ENCODE data around the gene MAP3K9. TPM values are rescaled to one million over a fixed set of nuclear protein-coding genes. Genes with fewer than 3 reads are reported as not detected.

Gene MAP3K9
- total RNA-seq, 4 donors from 2014 or later, result 0.29 to 2.8 (median 1.2) TPM

DNA sequence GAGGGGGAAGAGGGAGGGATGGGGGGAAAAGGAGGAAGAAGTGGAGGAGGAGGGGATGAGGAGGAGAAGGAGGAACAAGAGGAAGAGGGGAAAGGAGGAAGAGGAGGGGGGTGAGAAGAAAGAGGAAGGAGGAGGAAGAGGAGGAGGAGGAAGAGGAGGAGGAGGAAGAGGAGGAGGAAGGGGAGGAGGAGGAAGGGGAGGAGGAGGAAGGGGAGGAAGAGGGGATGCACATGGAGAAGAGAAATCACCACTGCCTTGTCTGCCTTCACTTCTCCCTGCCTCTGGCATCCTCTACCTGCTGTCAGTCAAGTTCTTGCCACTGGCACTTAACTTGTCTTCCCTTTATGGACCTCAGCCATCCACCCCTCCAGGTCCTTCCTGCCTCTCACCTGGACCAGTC lies 107.7 kb downstream of the MAP3K9 start:
- H3K9me3 ChIP-seq, result no peaks in the 10 kb centered on the region
- no peaks in the 10 kb centered on the region for H3K36me3 ChIP-seq
- no peak overlapping the region for H3K4me3 ChIP-seq
- TF ChIP-seq, protein P1, sequence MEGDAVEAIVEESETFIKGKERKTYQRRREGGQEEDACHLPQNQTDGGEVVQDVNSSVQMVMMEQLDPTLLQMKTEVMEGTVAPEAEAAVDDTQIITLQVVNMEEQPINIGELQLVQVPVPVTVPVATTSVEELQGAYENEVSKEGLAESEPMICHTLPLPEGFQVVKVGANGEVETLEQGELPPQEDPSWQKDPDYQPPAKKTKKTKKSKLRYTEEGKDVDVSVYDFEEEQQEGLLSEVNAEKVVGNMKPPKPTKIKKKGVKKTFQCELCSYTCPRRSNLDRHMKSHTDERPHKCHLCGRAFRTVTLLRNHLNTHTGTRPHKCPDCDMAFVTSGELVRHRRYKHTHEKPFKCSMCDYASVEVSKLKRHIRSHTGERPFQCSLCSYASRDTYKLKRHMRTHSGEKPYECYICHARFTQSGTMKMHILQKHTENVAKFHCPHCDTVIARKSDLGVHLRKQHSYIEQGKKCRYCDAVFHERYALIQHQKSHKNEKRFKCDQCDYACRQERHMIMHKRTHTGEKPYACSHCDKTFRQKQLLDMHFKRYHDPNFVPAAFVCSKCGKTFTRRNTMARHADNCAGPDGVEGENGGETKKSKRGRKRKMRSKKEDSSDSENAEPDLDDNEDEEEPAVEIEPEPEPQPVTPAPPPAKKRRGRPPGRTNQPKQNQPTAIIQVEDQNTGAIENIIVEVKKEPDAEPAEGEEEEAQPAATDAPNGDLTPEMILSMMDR (IDR thresholded peaks at IDR 0.05), result no peak
- TF ChIP-seq POLR2A (IDR thresholded peaks at IDR 0.05), result no peak
- H3K27me3 ChIP-seq, result no peaks in the 10 kb centered on the region
- intact Hi-C loops (cut with DNase I; ENCODE audit: low total_unique reads), result no loop called here
- no peak overlapping the region for H3K27ac ChIP-seq
- no peaks in the 10 kb centered on the region for H3K4me1 ChIP-seq
- no peak for DNase-seq

DNA sequence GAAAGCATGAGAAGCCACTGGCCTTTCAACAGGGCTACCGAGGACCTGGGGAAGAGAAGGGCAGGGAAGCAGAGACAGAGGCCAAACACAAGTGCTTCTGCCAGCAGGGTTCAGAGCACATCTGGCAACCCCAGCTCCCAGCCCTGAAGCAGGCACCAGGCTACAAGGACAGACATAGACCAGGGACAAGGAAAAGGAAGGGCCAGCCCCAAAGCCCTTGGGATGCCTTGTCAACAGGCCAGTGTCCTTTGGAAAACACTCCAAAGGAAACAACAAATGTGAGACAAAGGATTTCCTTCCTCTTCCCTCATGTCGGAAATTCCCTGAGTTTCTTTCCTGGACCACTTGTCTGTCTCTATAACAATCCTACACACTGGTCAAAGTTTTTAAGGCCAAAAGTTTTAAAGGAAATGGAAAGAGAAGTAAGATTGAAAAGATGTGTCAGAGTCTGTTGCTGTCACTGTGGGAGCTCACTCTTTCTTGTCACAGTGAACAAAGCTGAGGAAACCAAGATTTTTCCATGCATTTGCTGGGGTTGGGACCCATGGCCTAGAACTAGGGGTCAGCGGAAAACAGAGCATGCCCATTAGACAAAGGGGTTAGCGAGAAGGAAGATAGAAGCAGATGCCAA lies 108.2 kb downstream of the MAP3K9 start:
- H3K27ac ChIP-seq, result no peak overlapping the region
- H3K9me3 ChIP-seq, result no peaks in the 10 kb centered on the region
- no peaks in the 10 kb centered on the region for H3K4me1 ChIP-seq
- intact Hi-C loops (cut with DNase I; ENCODE audit: low total_unique reads), result no loop called here
- DNase-seq, result no peak
- H3K36me3 ChIP-seq, result no peaks in the 10 kb centered on the region
- no peak overlapping the region for H3K4me3 ChIP-seq
- H3K27me3 ChIP-seq, result no peaks in the 10 kb centered on the region
- TF ChIP-seq POLR2A (IDR thresholded peaks at IDR 0.05), result no peak
- TF ChIP-seq, protein P1 (IDR thresholded peaks at IDR 0.05), result no peak

DNA sequence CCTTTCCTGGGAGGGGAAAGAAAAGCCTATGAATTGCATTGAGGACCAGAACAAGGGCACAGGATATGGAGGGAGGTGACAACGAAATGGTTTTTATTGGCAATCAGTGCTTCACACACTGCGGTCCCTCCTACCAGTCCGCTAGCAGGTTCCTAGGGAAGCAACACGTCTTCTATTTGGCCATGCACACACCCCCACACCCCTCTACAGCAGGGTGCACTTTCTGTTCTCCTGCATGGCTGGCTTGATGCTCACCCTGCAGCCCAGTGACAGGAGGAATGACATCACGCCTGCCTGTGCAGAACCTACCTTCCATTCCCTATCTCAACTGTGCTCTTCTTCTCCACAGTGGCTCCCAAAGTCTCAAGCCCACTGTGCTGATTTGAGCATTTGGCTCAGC lies 109.7 kb downstream of the MAP3K9 start:
- H3K27ac ChIP-seq, result no peak overlapping the region
- no peak overlapping the region for H3K4me3 ChIP-seq
- no peaks in the 10 kb centered on the region for H3K27me3 ChIP-seq
- DNase-seq, result no peak
- intact Hi-C loops (cut with DNase I; ENCODE audit: low total_unique reads), result no loop called here
- TF ChIP-seq, protein P1 (IDR thresholded peaks at IDR 0.05), result no peak
- TF ChIP-seq POLR2A (IDR thresholded peaks at IDR 0.05), result no peak
- H3K36me3 ChIP-seq, result no peaks in the 10 kb centered on the region
- H3K9me3 ChIP-seq, result no peaks in the 10 kb centered on the region
- no peaks in the 10 kb centered on the region for H3K4me1 ChIP-seq

DNA sequence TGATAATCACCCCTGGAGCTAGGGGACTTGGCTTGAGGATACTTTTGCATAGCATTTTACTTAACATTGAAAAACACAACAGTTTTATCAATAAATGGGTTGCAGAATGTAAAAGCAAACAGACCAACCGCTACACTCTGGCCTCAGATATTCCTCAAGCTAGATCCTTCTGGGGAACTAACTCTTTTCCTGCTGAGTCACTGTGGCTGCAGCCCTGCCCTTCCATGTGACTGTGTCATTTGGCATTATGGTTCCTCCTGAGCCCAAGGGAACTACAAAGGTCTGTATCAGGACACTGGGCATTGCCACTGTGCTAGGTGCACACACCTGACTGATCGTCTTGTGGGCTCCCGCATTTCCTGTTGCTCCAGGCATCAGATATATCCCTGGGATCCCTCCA lies 111.0 kb downstream of the MAP3K9 start:
- no peak for TF ChIP-seq POLR2A (IDR thresholded peaks at IDR 0.05)
- TF ChIP-seq, protein P1 (IDR thresholded peaks at IDR 0.05), result no peak
- no peak for DNase-seq
- Histone ChIP-seq H3K4me3 (no peak overlapping the region), H3K4me1 (no peaks in the 10 kb centered on the region), H3K9me3 (no peaks in the 10 kb centered on the region), H3K27ac (no peak overlapping the region), H3K27me3 (no peaks in the 10 kb centered on the region), H3K36me3 (no peaks in the 10 kb centered on the region)
- intact Hi-C loops (cut with DNase I; ENCODE audit: low total_unique reads), result no loop called here

DNA sequence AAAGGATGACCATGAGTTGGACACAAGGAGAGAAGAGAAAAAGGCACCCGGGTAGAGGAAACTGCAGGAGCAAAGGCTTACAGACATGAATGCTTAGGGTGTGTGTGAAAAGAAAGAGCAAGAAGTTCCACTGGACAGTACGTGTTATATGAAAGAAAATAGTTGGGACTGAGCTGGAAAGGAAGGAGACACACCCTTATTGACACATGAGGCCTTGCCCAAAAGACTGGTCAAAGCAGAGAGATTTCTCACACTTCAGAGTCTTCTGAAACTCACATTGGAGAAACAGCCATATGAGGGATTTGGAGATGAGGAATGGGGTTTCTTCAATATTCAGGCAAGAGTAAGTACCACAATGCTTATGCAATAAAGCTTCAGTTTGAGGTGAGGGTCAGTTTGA lies 111.6 kb downstream of the MAP3K9 start:
- intact Hi-C loops (cut with DNase I; ENCODE audit: low total_unique reads), result no loop called here
- Histone ChIP-seq H3K36me3 (no peaks in the 10 kb centered on the region), H3K4me1 (no peaks in the 10 kb centered on the region), H3K4me3 (no peak overlapping the region), H3K27ac (no peak overlapping the region), H3K9me3 (no peaks in the 10 kb centered on the region), H3K27me3 (no peaks in the 10 kb centered on the region)
- no peak for DNase-seq
- TF ChIP-seq, protein P1 (IDR thresholded peaks at IDR 0.05), result no peak
- no peak for TF ChIP-seq POLR2A (IDR thresholded peaks at IDR 0.05)
